BLaER1 treated with 17β-estradiol and CSF1 and Interleukin-3, amounts not matched to agents 10 nM and 100 nM (cell line): Measurements from ENCODE around the gene GRN.
A peak's percentile ranks its signal among the peaks of the same experiment; 100 is the strongest.

Source experiments
- H3K27ac ChIP-seq, 11 experiments: shearing (Covaris generic); formaldehyde crosslinking; 2 replicates each; pipeline ENCODE4 v1.8.1; 2022
- H3K27me3 ChIP-seq, 11 experiments: shearing (Covaris generic); formaldehyde crosslinking; 2 replicates each; pipeline ENCODE4 v1.8.1; 2022
- H3K36me3 ChIP-seq, 11 experiments: shearing (Covaris generic); formaldehyde crosslinking; 2 replicates each; pipeline ENCODE4 v1.8.1; 2022
- H3K4me1 ChIP-seq, 10 experiments: shearing (Covaris generic); formaldehyde crosslinking; 2 replicates each; pipeline ENCODE4 v1.8.1; 2022
- H3K4me2 ChIP-seq, 11 experiments: shearing (Covaris generic); formaldehyde crosslinking; 2 replicates each; pipeline ENCODE4 v1.8.1; 2022
- H3K4me3 ChIP-seq, 10 experiments: shearing (Covaris generic); formaldehyde crosslinking; 2 replicates each; pipeline ENCODE4 v1.8.1; 2022
- H3K9ac ChIP-seq, 11 experiments: shearing (Covaris generic); formaldehyde crosslinking; 2 replicates each; pipeline ENCODE4 v1.8.1; 2022
- H3K9me3 ChIP-seq, 11 experiments: shearing (Covaris generic); formaldehyde crosslinking; replicated peaks in 1 of 11; 2 replicates each; pipeline ENCODE4 v1.8.1; 2022
- H4K20me1 ChIP-seq, 11 experiments: shearing (Covaris generic); formaldehyde crosslinking; 2 replicates each; pipeline ENCODE4 v1.8.1; 2022
- Cebpa-rat ChIP-seq, 11 experiments: shearing (Covaris generic); IDR thresholded peaks; 2 replicates each; pipeline ENCODE4 v1.8.1; 2022

GRN gene

DNA sequence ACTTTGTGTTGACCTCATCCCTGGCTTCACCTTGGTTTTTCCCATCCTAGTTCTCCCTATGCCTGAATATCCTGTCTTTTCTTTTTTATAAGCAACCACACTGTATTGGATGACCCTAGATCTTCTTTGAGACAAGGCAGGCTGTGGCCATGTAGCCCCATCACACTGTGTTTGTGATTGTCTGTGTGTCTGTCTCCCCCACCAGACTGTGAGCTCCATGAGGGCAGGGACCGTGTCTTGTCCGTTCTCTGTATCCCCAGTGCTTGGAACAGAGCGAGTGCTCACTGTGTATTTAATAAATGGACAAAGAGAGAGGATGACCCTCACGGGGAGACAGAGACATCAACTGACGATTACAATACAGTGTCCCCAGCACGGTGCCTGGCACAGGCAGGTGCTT, 27.6 kb upstream of the GRN start:
- Histone ChIP-seq H3K4me1 (peaks cover 0 to 12% (median 0%) of the 10 kb centered on the region in 10 experiments; a peak in 6 of 20 replicates), H3K4me2 (no peak overlapping the region), H3K36me3 (peaks cover 34 to 51% (median 43%) of the 10 kb centered on the region in 11 experiments), H3K9ac (no peak overlapping the region), H3K27ac (no peak overlapping the region), H4K20me1 (peaks cover 0 to 88% (median 42%) of the 10 kb centered on the region in 11 experiments; a peak in 20 of 22 replicates), H3K9me3 (peaks cover 0 to 12% (median 9%) of the 10 kb centered on the region in 11 experiments; a peak in 12 of 22 replicates), H3K4me3 (no peak overlapping the region), H3K27me3 (peaks cover 56 to 63% (median 59%) of the 10 kb centered on the region in 11 experiments)
- TF ChIP-seq Cebpa-rat (IDR thresholded peaks at IDR 0.05) = no peak

- Histone ChIP-seq H3K4me2 (no peak overlapping the region), H3K9me3 (peaks cover 0 to 12% (median 9%) of the 10 kb centered on the region in 11 experiments; a peak in 12 of 22 replicates), H4K20me1 (peaks cover 0 to 84% (median 40%) of the 10 kb centered on the region in 11 experiments; a peak in 20 of 22 replicates), H3K4me3 (no peak overlapping the region), H3K27ac (no peak overlapping the region), H3K27me3 (peaks cover 49 to 56% (median 53%) of the 10 kb centered on the region in 11 experiments), H3K4me1 (peaks cover 0 to 17% (median 2%) of the 10 kb centered on the region in 10 experiments; a peak in 9 of 20 replicates), H3K9ac (no peak overlapping the region), H3K36me3 (peaks cover 34 to 53% (median 43%) of the 10 kb centered on the region in 11 experiments)
- TF ChIP-seq Cebpa-rat (IDR thresholded peaks at IDR 0.05) = no peak
Measured at GRCh38 chr17:44318077-44318892, 26.8 kb upstream of the GRN start.

DNA sequence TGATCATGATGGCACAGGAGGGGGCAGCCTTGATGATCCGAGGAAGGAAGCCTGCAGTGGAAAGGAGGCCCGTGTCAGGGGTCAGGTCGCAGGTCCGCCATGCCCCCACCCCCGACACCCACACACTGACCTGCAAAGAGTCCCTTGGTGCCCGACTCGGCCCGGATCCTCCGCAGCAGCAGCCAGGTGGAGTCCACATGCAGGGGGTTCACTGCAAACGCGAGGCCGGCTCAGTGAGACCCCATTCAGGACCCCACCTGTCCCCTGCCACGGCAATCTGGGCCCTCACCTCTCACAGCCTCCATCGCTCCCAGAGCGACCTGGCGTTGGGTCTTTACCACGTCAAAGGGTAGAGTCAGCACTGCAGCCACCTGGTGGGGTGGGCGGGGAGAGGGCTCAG, 25.0 kb upstream of the GRN start:
- Histone ChIP-seq H3K4me3 (no peak overlapping the region), H3K4me1 (peaks cover 7 to 29% (median 12%) of the 10 kb centered on the region in 10 experiments), H3K27me3 (peaks cover 32 to 38% (median 35%) of the 10 kb centered on the region in 11 experiments), H3K4me2 (no peak overlapping the region), H3K36me3 (peaks cover 34 to 53% (median 43%) of the 10 kb centered on the region in 11 experiments), H3K9me3 (peaks cover 0 to 12% (median 9%) of the 10 kb centered on the region in 11 experiments; a peak in 12 of 22 replicates), H3K9ac (no peak overlapping the region), H3K27ac (no peak overlapping the region), H4K20me1 (peaks cover 0 to 88% (median 49%) of the 10 kb centered on the region in 11 experiments; a peak in 20 of 22 replicates)
- no peak for TF ChIP-seq Cebpa-rat (IDR thresholded peaks at IDR 0.05)

DNA sequence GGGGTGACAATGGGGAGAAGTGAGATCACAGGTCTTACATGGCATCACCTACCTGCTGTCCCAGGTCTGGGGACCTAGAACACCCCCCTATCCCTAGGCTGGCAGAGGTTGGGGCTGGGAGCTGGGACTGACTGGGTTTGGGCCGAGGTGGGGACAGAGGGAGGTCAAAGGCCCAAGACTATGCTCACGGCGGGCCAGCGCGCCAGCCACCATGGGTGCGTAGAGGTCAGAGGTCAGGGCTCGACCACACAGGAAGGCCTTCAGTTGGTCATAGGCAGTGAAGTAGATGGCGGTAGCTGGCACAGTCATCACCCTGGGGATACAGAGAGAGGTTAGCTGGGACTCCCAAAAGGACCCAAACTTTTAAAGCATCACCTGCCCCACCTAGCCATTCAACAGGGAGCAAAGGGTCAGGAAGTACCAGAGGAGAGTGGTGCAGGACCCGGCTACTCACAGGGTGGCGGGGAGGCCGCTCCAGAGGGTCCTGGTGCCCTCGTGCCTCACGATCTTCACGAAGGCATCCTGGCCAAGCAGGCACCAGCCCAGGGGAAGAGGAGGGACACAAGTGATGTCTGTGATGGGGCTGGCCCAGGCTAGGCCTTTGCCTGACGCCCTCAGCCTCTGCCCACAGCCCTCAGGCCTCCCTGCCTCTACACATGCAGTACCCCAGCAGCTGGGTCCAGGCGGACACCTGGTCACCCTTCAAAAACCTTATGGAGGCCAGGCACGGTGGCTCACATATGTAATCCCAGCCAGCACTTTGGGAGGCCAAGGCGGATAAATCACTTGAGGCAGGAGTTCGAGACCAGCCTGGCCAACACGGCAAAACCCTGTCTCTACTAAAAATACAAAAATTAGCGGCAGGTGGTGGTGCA, 23.6 kb upstream of the GRN start:
- Histone ChIP-seq H3K9me3 (peaks cover 0 to 12% (median 9%) of the 10 kb centered on the region in 11 experiments; a peak in 12 of 22 replicates), H3K9ac (no peak overlapping the region), H3K4me3 (no peak overlapping the region), H3K4me2 (no peak overlapping the region), H3K27ac (no peak overlapping the region), H3K27me3 (peaks cover 17 to 24% (median 21%) of the 10 kb centered on the region in 11 experiments), H4K20me1 (peaks cover 0 to 78% (median 48%) of the 10 kb centered on the region in 11 experiments; a peak in 19 of 22 replicates), H3K4me1 (peaks cover 16 to 38% (median 26%) of the 10 kb centered on the region in 10 experiments), H3K36me3 (peaks cover 34 to 53% (median 43%) of the 10 kb centered on the region in 11 experiments)
- no peak for TF ChIP-seq Cebpa-rat (IDR thresholded peaks at IDR 0.05)

- Histone ChIP-seq H3K4me3 (no peak overlapping the region), H3K9ac (peak overlapping the region in 2 of 11 experiments; percentile 44 to 94; a peak in 2 of 22 replicates), H3K27ac (no peak overlapping the region), H3K4me1 (peaks cover 21 to 43% (median 30%) of the 10 kb centered on the region in 10 experiments), H4K20me1 (peaks cover 0 to 72% (median 45%) of the 10 kb centered on the region in 11 experiments; a peak in 19 of 22 replicates), H3K4me2 (peak overlapping the region in 1 of 11 experiments; percentile 99; a peak in 2 of 22 replicates), H3K9me3 (peaks cover 0 to 7% (median 4%) of the 10 kb centered on the region in 11 experiments; a peak in 11 of 22 replicates), H3K27me3 (peaks cover 9 to 15% (median 12%) of the 10 kb centered on the region in 11 experiments), H3K36me3 (peaks cover 34 to 53% (median 43%) of the 10 kb centered on the region in 11 experiments)
- no peak for TF ChIP-seq Cebpa-rat (IDR thresholded peaks at IDR 0.05)
Measured at GRCh38 chr17:44322236-44322895, 22.7 kb upstream of the GRN start.

- H3K36me3 ChIP-seq = peaks cover 34 to 42% (median 40%) of the 10 kb centered on the region in 11 experiments
- H3K9ac ChIP-seq = peak overlapping the region; percentile 88 to 97 (median 94)
- no peaks in the 10 kb centered on the region for H3K9me3 ChIP-seq
- no peak for TF ChIP-seq Cebpa-rat (IDR thresholded peaks at IDR 0.05)
- peak overlapping the region; percentile 72 to 89 (median 86); a peak in 21 of 22 replicates for H3K27ac ChIP-seq
- H4K20me1 ChIP-seq = peaks cover 0 to 60% (median 36%) of the 10 kb centered on the region in 11 experiments; a peak in 19 of 22 replicates
- peak overlapping the region; percentile 86 to 100 (median 99) for H3K4me3 ChIP-seq
- H3K4me1 ChIP-seq = peaks cover 32 to 55% (median 42%) of the 10 kb centered on the region in 10 experiments
- peak overlapping the region; percentile 96 to 100 (median 99) for H3K4me2 ChIP-seq
- peaks cover 0 to 4% (median under 1%) of the 10 kb centered on the region in 11 experiments; a peak in 10 of 22 replicates for H3K27me3 ChIP-seq
Measured at GRCh38 chr17:44323359-44324091, 21.6 kb upstream of the GRN start.

DNA sequence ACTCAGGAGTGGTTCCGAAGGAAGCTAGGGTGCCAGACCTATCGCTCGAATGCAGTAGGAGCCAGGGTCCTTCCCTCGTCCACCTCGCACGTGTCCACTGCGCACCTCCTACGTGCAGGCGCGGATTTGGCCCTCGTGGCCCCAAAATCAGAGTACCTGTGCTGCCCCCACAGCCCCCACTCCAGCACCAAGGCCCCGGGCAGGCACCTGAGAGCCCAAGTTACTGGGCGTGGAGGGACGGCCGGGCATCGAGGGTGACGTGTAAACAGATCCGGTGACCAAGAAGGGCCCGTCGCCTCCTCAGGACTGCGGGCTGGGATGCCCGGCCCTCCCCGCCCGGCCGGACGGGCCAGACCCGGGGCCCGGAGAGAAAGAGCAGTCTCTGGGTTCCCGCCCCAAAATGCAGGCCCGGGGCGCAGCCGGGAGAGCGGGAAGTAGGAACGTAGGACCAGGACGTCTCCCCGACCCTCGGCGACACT, 21.0 kb upstream of the GRN start:
- Histone ChIP-seq H3K4me3 (peak overlapping the region; percentile 86 to 100 (median 99)), H3K27ac (peak overlapping the region; percentile 72 to 89 (median 86)), H4K20me1 (peaks cover 0 to 54% (median 32%) of the 10 kb centered on the region in 11 experiments; a peak in 17 of 22 replicates), H3K27me3 (no peaks in the 10 kb centered on the region), H3K4me1 (peaks cover 37 to 60% (median 48%) of the 10 kb centered on the region in 10 experiments), H3K9ac (peak overlapping the region; percentile 88 to 97 (median 94)), H3K9me3 (no peaks in the 10 kb centered on the region), H3K36me3 (peaks cover 34 to 36% (median 35%) of the 10 kb centered on the region in 11 experiments), H3K4me2 (peak overlapping the region; percentile 96 to 100 (median 99))
- TF ChIP-seq Cebpa-rat (IDR thresholded peaks at IDR 0.05) = no peak
